ENCODE data around the gene FCGR1A. TPM values are rescaled to one million over a fixed set of nuclear protein-coding genes. Genes with fewer than 3 reads are reported as not detected.
"Not testable (repeated sequence)": the region's sequence is repeated elsewhere in the genome, so short reads cannot be mapped to it uniquely, and the experiment has no call there.

Gene FCGR1A
- total and polyA plus RNA-seq, 2 experiments from 2014 or later, result 0.30 to 0.64 TPM

- H3K4me3 ChIP-seq, result not testable (repeated sequence)
These were observed 18.2 kb upstream of the FCGR1A start for GRCh38 chr1:149764087-149764800.

GRCh38 chr1:149766241-149766640, 16.3 kb upstream of the FCGR1A start:
- H3K4me1 ChIP-seq (ENCODE audit: low read depth); H3K4me3 ChIP-seq; H3K9me3 ChIP-seq (ENCODE audit: low read depth); H3K27ac ChIP-seq; DNase-seq (ENCODE audit: low read depth in 1 of 2, low spot score in 1 of 2); H3K27me3 ChIP-seq; H3K36me3 ChIP-seq: not testable (repeated sequence)

More at GRCh38 chr1:149764087-149764800, 18.2 kb upstream of the FCGR1A start:
- DNase-seq (ENCODE audit: low read depth in 1 of 2, low spot score in 1 of 2); H3K27ac ChIP-seq; H3K9me3 ChIP-seq (ENCODE audit: low read depth); H3K4me1 ChIP-seq (ENCODE audit: low read depth); H3K36me3 ChIP-seq; H3K27me3 ChIP-seq: not testable (repeated sequence)

- H3K36me3 ChIP-seq; H3K4me3 ChIP-seq; DNase-seq (ENCODE audit: low read depth in 1 of 2, low spot score in 1 of 2); H3K27me3 ChIP-seq; H3K27ac ChIP-seq; H3K4me1 ChIP-seq (ENCODE audit: low read depth); H3K9me3 ChIP-seq (ENCODE audit: low read depth): not testable (repeated sequence)
These were observed 13.3 kb upstream of the FCGR1A start for GRCh38 chr1:149769216-149769615.

- not testable (repeated sequence) for DNase-seq (ENCODE audit: low read depth in 1 of 2, low spot score in 1 of 2); H3K9me3 ChIP-seq (ENCODE audit: low read depth); H3K4me1 ChIP-seq (ENCODE audit: low read depth); H3K36me3 ChIP-seq; H3K4me3 ChIP-seq; H3K27ac ChIP-seq; H3K27me3 ChIP-seq
These were observed 11.8 kb upstream of the FCGR1A start for GRCh38 chr1:149770661-149771060.

GRCh38 chr1:149771653-149772425, 10.7 kb upstream of the FCGR1A start:
- H3K4me3 ChIP-seq; DNase-seq (ENCODE audit: low read depth in 1 of 2, low spot score in 1 of 2); H3K36me3 ChIP-seq; H3K27ac ChIP-seq; H3K9me3 ChIP-seq (ENCODE audit: low read depth); H3K27me3 ChIP-seq; H3K4me1 ChIP-seq (ENCODE audit: low read depth): not testable (repeated sequence)

- peak in 1 of 2 donors; percentile 50 for DNase-seq (ENCODE audit: low read depth in 1 of 2, low spot score in 1 of 2)
- H3K27ac ChIP-seq; H3K27me3 ChIP-seq; H3K9me3 ChIP-seq (ENCODE audit: low read depth); H3K36me3 ChIP-seq; H3K4me1 ChIP-seq (ENCODE audit: low read depth); H3K4me3 ChIP-seq: not testable (repeated sequence)
These were observed 6.9 kb upstream of the FCGR1A start for GRCh38 chr1:149775510-149776147.

- H3K27me3 ChIP-seq; H3K4me3 ChIP-seq; H3K36me3 ChIP-seq; DNase-seq (ENCODE audit: low read depth in 1 of 2, low spot score in 1 of 2); H3K9me3 ChIP-seq (ENCODE audit: low read depth); H3K4me1 ChIP-seq (ENCODE audit: low read depth); H3K27ac ChIP-seq: not testable (repeated sequence)
These were observed 5.4 kb upstream of the FCGR1A start for GRCh38 chr1:149777084-149777483.

GRCh38 chr1:149778313-149778712, 4.2 kb upstream of the FCGR1A start:
- not testable (repeated sequence) for H3K9me3 ChIP-seq (ENCODE audit: low read depth); H3K27ac ChIP-seq; DNase-seq (ENCODE audit: low read depth in 1 of 2, low spot score in 1 of 2); H3K4me1 ChIP-seq (ENCODE audit: low read depth); H3K36me3 ChIP-seq; H3K27me3 ChIP-seq; H3K4me3 ChIP-seq

GRCh38 chr1:149781413-149781984, 995 bp upstream of the FCGR1A start:
- not testable (repeated sequence) for H3K27me3 ChIP-seq; H3K36me3 ChIP-seq; H3K4me3 ChIP-seq; H3K27ac ChIP-seq; H3K4me1 ChIP-seq (ENCODE audit: low read depth); H3K9me3 ChIP-seq (ENCODE audit: low read depth)
- peak in 1 of 2 donors; percentile 0 for DNase-seq (ENCODE audit: low read depth in 1 of 2, low spot score in 1 of 2)

- H3K27me3 ChIP-seq; H3K27ac ChIP-seq; H3K4me1 ChIP-seq (ENCODE audit: low read depth); H3K9me3 ChIP-seq (ENCODE audit: low read depth); H3K4me3 ChIP-seq; H3K36me3 ChIP-seq; DNase-seq (ENCODE audit: low read depth in 1 of 2, low spot score in 1 of 2): not testable (repeated sequence)
These were observed 795 bp downstream of the FCGR1A start for GRCh38 chr1:149783289-149783688.

- H3K4me1 ChIP-seq (ENCODE audit: low read depth); H3K9me3 ChIP-seq (ENCODE audit: low read depth); H3K27ac ChIP-seq; DNase-seq (ENCODE audit: low read depth in 1 of 2, low spot score in 1 of 2); H3K36me3 ChIP-seq; H3K4me3 ChIP-seq; H3K27me3 ChIP-seq: not testable (repeated sequence)
These were observed 1.4 kb downstream of the FCGR1A start for GRCh38 chr1:149783868-149784267.

- not testable (repeated sequence) for H3K9me3 ChIP-seq (ENCODE audit: low read depth); H3K36me3 ChIP-seq; DNase-seq (ENCODE audit: low read depth in 1 of 2, low spot score in 1 of 2); H3K27me3 ChIP-seq; H3K4me1 ChIP-seq (ENCODE audit: low read depth); H3K27ac ChIP-seq; H3K4me3 ChIP-seq
These were observed 5.4 kb downstream of the FCGR1A start for GRCh38 chr1:149787688-149788451.
